CD4-positive, alpha-beta T cell treated with Interleukin-17A for 1 hour (primary cell): ENCODE measurements around the gene RAB3B.
"Not testable (repeated sequence)": the region's sequence is repeated elsewhere in the genome, so short reads cannot be mapped to it uniquely, and the experiment has no call there.

Experiments
- DNase-seq: peaks from one replicate; pipeline ENCODE4 v3.0.0-alpha.2; 2020

The RAB3B gene

DNA sequence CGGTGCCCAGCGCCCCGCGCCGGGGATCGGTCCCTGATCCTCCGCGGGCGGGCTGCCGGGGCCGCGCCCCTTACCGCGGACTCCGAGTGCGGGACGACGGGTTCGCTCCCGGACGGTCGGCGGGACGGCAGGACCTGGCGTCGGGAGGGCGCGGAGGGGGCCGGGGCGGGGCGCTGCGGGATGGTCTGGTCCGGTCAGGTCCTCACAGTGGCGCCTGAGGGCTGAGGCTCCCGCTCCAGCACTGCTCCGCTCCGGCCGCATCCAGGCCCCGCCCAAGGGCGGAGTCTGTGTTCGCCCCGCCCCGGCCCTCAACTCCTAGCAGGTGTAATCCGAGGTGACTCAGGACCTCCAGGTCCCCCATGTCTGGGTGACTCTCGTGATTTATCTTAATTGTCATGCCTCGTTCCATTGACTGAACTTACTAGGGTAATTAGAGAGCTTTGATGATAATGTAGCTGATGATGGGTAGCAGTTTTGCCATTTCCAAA, at the start of gene RAB3B:
Gene RAB3B (minus strand): TSS at position 223 of the 488 bp plus-strand sequence. CDS start 13,583 bp downstream, outside the sequence.
- DNase-seq = peak; percentile 71

- DNase-seq = no peak
Observed at GRCh38 chr1:52037909-52038308, 47.4 kb upstream of the RAB3B start.

DNA sequence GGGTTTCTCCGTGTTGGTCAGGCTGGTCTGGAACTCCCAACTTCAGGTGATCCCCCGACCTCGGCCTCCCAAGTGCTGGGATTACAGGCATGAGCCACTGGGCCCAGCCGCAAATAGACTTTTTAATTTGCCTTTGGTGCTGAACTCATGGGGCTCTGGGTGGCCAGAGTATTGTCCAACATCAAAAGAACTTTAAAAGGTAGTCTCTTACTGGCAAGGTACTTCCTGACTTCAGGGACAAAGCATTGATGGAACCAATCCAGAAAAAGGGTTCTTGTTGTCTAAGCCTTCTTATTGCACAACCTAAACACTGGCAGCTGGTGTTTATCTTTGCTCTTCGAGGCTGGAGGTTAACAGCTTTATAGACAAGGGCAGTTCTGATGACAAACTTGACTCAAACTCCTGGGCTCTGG, 46.9 kb upstream of the RAB3B start:
- no peak for DNase-seq

GRCh38 chr1:52034050-52034384, 43.5 kb upstream of the RAB3B start:
- no peak for DNase-seq

- peak; percentile 91 for DNase-seq
Observed at GRCh38 chr1:52033190-52034049, 42.9 kb upstream of the RAB3B start, which contains the start of gene KTI12. Gene KTI12 (minus strand): TSS chr1:52033810. CDS start chr1:52033761, 49 bp downstream.

DNA sequence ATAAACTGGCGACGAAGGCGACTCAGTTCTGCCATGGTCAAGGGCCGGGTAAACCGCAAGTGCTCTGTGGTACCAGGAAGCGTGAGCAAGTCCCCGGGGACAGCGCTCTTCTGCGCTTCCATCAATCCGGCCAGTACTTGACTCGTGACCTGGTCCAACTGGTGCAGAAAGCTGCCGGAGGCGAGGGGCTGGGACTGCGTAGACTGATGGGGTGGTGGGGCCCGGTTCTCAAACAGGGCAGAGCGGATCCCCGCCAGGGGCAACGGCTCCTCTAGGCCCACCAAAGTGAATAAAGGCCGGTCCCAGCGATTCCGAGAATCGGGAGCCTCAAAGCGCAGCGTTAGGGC, 42.3 kb upstream of the RAB3B start:
- no peak for DNase-seq

DNA sequence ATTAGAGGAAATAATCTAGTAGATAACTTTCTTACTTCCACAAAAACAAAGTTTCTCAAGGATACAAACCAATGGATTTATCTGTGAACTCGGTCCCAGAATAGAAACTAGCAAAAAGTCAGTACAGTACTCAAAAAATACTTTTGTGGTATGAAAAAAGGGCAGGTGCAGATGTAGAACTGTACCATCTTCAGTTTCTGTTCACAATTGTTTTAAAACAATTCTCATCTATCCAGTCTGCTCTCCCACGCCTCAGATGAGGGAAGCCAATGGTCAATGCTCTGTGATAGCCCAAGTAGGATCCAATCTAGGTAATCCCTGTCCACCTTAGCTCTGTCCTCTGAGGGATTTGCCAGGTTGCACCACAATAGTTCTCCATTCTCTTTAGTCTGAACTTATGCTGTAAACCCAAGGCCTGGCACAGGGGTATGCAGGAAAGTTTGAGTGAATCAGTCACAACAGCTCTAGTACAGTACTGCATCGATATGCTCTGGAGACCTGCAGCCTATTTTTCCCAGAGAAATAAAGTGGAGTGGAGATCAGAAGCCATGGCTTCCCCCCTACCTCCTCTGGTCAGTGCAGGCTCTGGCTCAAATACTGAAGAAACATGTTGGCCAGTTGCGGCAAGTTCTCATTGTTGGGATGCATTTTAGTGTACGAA, 41.8 kb upstream of the RAB3B start:
- DNase-seq = no peak

DNA sequence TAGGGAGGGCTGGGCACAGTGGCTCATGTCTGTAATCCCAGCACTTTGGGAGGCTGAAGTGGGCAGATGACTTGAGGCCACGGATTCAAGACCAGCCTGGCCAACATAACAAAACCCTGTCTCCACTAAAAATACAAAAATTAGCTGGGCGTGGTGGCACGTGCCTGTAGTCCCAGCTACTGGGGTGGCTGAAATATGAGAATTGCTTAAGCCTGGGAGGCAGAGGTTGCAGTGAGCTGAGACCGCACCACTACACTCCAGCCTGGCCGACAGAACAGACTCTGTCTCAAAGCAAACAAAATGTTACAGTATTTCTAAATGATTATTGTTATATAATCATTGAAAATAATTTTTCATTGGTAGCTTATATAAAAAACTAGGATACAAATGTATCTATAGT, 38.3 kb upstream of the RAB3B start:
- not testable (repeated sequence) for DNase-seq

- no peak for DNase-seq
Observed at GRCh38 chr1:52028328-52028727, 37.8 kb upstream of the RAB3B start.

DNA sequence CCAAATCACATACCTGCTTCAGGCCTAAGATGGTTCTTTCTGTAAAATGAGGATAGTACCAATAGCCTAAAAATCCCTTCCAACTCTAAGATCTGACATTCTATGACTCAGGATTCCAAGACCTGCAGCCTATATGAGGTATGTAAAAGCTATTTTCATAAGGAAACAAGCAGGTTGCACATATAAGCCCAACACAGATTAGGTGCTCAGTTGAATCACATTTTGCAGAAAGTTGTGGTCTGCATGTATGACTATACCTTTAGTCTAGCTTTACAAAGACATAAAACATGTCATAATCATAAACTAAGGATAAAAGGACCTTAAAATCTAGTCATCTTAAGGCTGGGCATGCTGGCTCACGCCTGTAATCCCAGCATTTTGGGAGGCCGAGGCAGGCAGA, 35.8 kb upstream of the RAB3B start:
- no peak for DNase-seq

GRCh38 chr1:52022133-52022532, 31.6 kb upstream of the RAB3B start:
- DNase-seq = no peak

GRCh38 chr1:52008071-52008809, 17.7 kb upstream of the RAB3B start:
- DNase-seq = no peak

DNA sequence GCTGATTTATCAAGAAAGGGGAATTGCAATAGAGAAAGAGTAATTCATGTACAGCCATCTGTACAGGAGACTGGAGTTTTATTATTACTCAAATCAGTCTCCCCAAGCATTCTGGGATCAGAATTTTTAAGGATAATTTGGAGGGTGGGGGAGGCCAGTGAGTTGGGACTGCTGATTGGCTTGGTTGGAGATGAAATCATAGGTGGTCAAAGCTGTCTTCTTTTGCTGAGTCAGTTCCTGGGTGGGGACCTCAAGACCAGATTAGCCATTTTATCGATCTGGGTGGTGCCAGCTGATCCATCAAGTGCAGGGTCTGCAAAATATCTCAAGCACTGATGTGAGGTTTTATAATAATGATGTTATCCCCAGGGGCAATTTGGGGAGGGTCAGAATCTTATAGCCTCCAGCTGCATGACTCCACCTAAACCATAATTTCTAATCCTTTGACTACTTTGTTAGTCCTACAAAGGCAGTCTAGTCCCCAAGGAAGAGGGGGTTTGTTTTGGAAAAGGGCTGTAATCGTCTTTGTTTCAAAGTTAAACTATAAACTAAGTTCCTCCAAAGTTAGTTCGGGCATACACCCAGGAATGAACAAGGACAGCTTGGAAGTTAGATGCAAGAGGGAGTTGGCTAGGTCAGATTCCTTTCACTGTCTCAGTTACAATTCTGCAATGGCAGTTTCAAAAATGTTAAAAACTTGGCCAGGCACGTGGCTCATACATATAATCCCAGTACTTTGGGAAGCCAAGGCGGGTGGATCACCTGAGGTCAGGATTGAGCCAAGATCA, 16.9 kb upstream of the RAB3B start:
- DNase-seq = no peak

DNA sequence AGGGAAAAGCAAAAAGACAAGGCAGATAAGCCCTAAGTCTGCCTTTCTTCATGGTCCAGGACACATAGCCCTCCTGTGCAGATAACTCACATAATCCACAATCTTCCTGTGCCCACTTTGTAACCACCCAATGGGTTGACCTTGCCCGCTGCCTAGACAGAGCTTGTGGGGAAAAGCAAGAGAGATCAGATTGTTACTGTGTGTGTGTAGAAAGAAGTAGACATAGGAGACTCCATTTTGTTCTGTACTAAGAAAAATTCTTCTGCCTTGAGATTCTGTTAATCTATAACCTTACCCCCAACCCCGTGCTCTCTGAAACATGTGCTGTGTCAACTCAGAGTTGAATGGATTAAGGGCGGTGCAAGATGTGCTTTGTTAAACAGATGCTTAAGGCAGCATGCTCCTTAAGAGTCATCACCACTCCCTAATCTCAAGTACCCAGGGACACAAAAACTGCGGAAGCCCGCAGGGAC, 15.6 kb upstream of the RAB3B start:
- DNase-seq = not testable (repeated sequence)

- DNase-seq = not testable (repeated sequence)
Observed at GRCh38 chr1:52005548-52005947, 15.0 kb upstream of the RAB3B start.

DNA sequence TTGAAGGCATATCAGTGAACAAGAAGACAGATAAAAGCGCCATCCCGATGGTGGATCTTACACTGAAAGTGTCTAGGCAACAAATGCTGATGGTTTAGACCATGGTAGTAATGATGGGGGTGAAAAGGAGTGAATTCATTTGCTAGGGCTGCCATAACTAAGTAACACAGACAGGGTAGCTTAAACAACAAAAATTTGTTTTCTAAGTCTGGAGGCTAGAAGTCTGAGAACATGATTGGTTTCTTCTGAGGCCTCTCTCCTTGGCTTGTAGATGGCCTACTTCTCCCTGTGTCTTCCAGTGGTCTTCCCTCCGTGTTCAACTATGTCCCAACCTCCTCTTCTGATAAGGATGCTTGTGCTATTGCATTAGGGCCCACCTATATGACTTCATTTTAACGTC, 13.4 kb upstream of the RAB3B start:
- no peak for DNase-seq

- DNase-seq = peak; percentile 80
Observed at GRCh38 chr1:52002038-52002917, 11.8 kb upstream of the RAB3B start.

- no peak for DNase-seq
Observed at GRCh38 chr1:51998701-51999100, 8.2 kb upstream of the RAB3B start.

DNA sequence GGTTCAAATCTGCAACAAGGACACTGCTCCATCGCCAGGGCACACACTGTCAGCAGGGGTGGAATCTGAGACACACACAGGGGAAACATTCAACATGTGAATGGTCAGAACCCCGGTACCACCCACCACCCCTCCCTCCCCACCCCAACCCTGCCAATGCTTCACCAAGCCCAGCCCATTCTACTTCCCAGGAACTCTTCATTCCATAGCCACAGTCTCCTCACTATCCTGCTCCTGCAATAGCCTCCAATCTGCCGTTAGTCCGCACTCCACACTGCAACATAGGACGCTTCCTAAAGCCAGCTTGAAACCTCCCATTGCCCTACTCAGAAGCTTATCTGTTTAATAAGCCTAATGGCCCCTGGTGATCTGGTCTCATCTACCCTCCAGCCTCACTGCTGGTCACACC, 7.5 kb upstream of the RAB3B start:
- no peak for DNase-seq

- DNase-seq = no peak
Observed at GRCh38 chr1:51989582-51990477, 670 bp downstream of the RAB3B start.
